Mesenchymal stem cell (in vitro differentiated cells and primary cell): ENCODE data around the gene MROH8.
A peak's percentile ranks its signal among the peaks of the same experiment; 100 is the strongest.

Experiments used
- DNase-seq: peaks from one replicate; pipeline ENCODE4 v3.0.0-alpha.2; 2013
- H2AFZ ChIP-seq: one replicate; pipeline ENCODE4 v1.6.1; 2013; ENCODE audit warnings: low read depth, mild to moderate bottlenecking, control low read depth, inconsistent platforms, low read length, moderate library complexity
- H2AK5ac ChIP-seq: 2 replicates; pipeline ENCODE4 v1.6.1; 2013; ENCODE audit warnings: low read length, moderate library complexity, mild to moderate bottlenecking, inconsistent platforms; ENCODE audit not compliant: severe bottlenecking
- H2BK120ac ChIP-seq: one replicate; pipeline ENCODE4 v1.6.1; 2013; ENCODE audit warnings: low read depth, mild to moderate bottlenecking, inconsistent platforms, low read length, moderate library complexity
- H2BK12ac ChIP-seq, 2 experiments: one replicate each; pipeline ENCODE4 v1.6.1; 2013; ENCODE audit warnings: inconsistent platforms in 2 of 2, low read length in 2 of 2, mild to moderate bottlenecking in 2 of 2, moderate library complexity in 2 of 2, control low read depth in 1 of 2
- H2BK15ac ChIP-seq: one replicate; pipeline ENCODE4 v1.6.1; 2013; ENCODE audit warnings: mild to moderate bottlenecking, low read depth, inconsistent platforms; ENCODE audit not compliant: poor library complexity, severe bottlenecking
- H2BK5ac ChIP-seq: 2 replicates; pipeline ENCODE4 v1.6.1; 2013; ENCODE audit warnings: low read depth, mild to moderate bottlenecking, low read length, control low read depth, inconsistent platforms; ENCODE audit not compliant: poor library complexity, severe bottlenecking
- H3K14ac ChIP-seq, 2 experiments: one replicate each; pipeline ENCODE4 v1.6.1; 2013; ENCODE audit warnings: inconsistent platforms in 2 of 2, low read length in 2 of 2, control low read depth in 1 of 2, mild to moderate bottlenecking in 1 of 2, moderate library complexity in 1 of 2
- H3K18ac ChIP-seq, 2 experiments: one replicate each; pipeline ENCODE4 v1.6.1; 2013; ENCODE audit warnings: inconsistent platforms in 2 of 2, low read length in 2 of 2, control low read depth in 1 of 2, low read depth in 1 of 2, mild to moderate bottlenecking in 1 of 2
- H3K23ac ChIP-seq, 2 experiments: one replicate each; pipeline ENCODE4 v1.6.1; 2013; ENCODE audit warnings: inconsistent platforms in 2 of 2, low read length in 2 of 2, mild to moderate bottlenecking in 2 of 2, moderate library complexity in 2 of 2, control low read depth in 1 of 2
- H3K27ac ChIP-seq: 2 replicates; pipeline ENCODE4 v1.5.1; 2013; ENCODE audit warnings: mild to moderate bottlenecking, moderate library complexity, low read length, control low read depth, inconsistent platforms; ENCODE audit not compliant: poor library complexity, severe bottlenecking
- H3K27me3 ChIP-seq, 2 experiments: 2 replicates each; pipeline versions ENCODE4 v1.6.1 to v1.7.0; 2013; ENCODE audit warnings: low read length in 2 of 2, mild to moderate bottlenecking in 2 of 2, moderate library complexity in 2 of 2, control low read depth in 1 of 2, inconsistent platforms in 1 of 2; ENCODE audit not compliant: control insufficient read depth in 1 of 2, insufficient read depth in 1 of 2
- H3K36me3 ChIP-seq, 2 experiments: 2 replicates each; pipeline versions ENCODE4 v1.6.1 to v1.7.0; 2013; ENCODE audit warnings: low read length in 2 of 2, control low read depth in 1 of 2, inconsistent platforms in 1 of 2, low read depth in 1 of 2, mild to moderate bottlenecking in 1 of 2; ENCODE audit not compliant: insufficient read depth in 2 of 2, control insufficient read depth in 1 of 2
- H3K4ac ChIP-seq, 2 experiments: one replicate each; pipeline ENCODE4 v1.6.1; 2013; ENCODE audit warnings: inconsistent platforms in 2 of 2, low read length in 2 of 2, mild to moderate bottlenecking in 2 of 2, moderate library complexity in 2 of 2, control low read depth in 1 of 2, low read depth in 1 of 2
- H3K4me1 ChIP-seq: 2 replicates; pipeline ENCODE4 v1.6.1; 2013; ENCODE audit warnings: low read depth, low read length, control low read depth; ENCODE audit not compliant: control insufficient read depth, insufficient read depth
- H3K4me2 ChIP-seq: 2 replicates; pipeline ENCODE4 v1.6.1; 2013; ENCODE audit warnings: low read length, mild to moderate bottlenecking, inconsistent platforms; ENCODE audit not compliant: poor library complexity, severe bottlenecking
- H3K4me3 ChIP-seq, 2 experiments: 2 replicates each; pipeline versions ENCODE4 v1.5.1 to v1.7.0; 2013; ENCODE audit warnings: low read length in 2 of 2, mild to moderate bottlenecking in 2 of 2, control low read depth in 1 of 2, low read depth in 1 of 2; ENCODE audit not compliant: insufficient read depth in 1 of 2
- H3K79me1 ChIP-seq: replicated peaks from 2 replicates; pipeline ENCODE4 v1.6.1; 2013; ENCODE audit warnings: mild to moderate bottlenecking, control low read depth, low read length, inconsistent platforms; ENCODE audit not compliant: poor library complexity, severe bottlenecking
- H3K9ac ChIP-seq: 2 replicates; pipeline ENCODE4 v1.7.0; 2013; ENCODE audit warnings: mild to moderate bottlenecking, low read length, moderate library complexity
- H3K9me3 ChIP-seq: 2 replicates; pipeline ENCODE4 v1.7.0; 2013; ENCODE audit warnings: mild to moderate bottlenecking, low read length; ENCODE audit not compliant: control insufficient read depth
- H4K8ac ChIP-seq: one replicate; pipeline ENCODE4 v1.6.1; 2013; ENCODE audit warnings: inconsistent platforms, mild to moderate bottlenecking, low read length, moderate library complexity
- H4K91ac ChIP-seq: one replicate; pipeline ENCODE4 v1.6.1; 2013; ENCODE audit warnings: mild to moderate bottlenecking, low read length, inconsistent platforms
- WGBS: methylation state at CpG from one replicate; pipeline ENCODE4 v1.1.7; 2013; ENCODE audit warnings: mixed read lengths; 5-methylcytosine and 5-hydroxymethylcytosine counted together

MROH8 gene

GRCh38 chr20:37200376-37200775 is 21.0 kb upstream of the MROH8 start:
- Histone ChIP-seq H4K91ac (no peak overlapping the region), H2AK5ac (no peak overlapping the region), H3K36me3 (peaks cover 27 to 68% of the 10 kb centered on the region in 2 experiments), H3K4me3 (no peak overlapping the region), H3K23ac (no peak overlapping the region), H3K27ac (no peak overlapping the region), H3K27me3 (no peaks in the 10 kb centered on the region), H3K79me1 (peaks cover 38% of the 10 kb centered on the region), H3K18ac (no peak overlapping the region), H2BK12ac (no peak overlapping the region), H4K8ac (no peak overlapping the region), H3K4ac (peak overlapping the region in 1 of 2 experiments; percentile 17), H2BK5ac (no peak overlapping the region), H3K9me3 (no peaks in the 10 kb centered on the region), H2AFZ (no peak overlapping the region), H2BK120ac (no peak overlapping the region), H3K4me2 (no peak overlapping the region), H3K14ac (no peak overlapping the region), H2BK15ac (no peak overlapping the region), H3K4me1 (no peaks in the 10 kb centered on the region), H3K9ac (no peak overlapping the region)
- WGBS, result 94% methylated on average over 4 of the region's 4 CpGs
- no peak for DNase-seq

DNA sequence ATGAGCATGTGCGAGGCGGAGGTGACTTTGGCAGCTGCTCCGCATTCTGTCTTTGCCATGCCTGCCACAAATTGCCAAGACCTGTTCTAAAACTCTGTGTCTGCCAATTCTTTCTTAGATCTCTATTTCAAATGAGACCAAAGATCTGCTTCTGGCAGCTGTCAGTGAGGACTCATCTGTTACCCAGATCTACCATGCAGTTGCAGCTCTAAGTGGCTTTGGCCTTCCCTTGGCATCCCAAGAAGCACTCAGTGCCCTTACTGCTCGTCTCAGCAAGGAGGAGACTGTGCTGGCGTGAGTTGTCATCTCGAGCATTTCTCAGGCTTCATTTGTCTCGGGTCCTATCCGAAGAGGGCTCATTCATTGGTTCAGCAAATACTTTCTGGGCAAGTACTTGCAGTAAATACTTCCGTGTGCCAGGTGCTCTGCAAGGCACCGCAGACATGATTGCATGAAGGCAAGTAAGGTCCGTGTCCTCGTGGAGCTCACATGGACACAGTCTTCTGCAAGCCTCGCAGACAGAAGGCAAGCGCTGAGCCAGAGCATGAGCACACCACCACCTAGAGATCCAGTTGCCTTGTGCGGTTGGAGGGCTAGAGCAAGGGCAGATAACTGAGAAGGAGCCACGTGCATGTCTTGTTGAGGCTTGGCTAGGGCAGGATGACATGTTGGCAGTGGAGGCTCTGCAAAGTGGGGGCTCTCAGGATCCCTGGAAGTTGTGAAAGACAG is 19.7 kb upstream of the MROH8 start:
- H3K18ac ChIP-seq, result no peak overlapping the region
- H3K36me3 ChIP-seq, result peaks cover 20 to 56% of the 10 kb centered on the region in 2 experiments
- H3K23ac ChIP-seq, result no peak overlapping the region
- no peak overlapping the region for H2BK15ac ChIP-seq
- WGBS, result 91% methylated on average over 16 of the region's 16 CpGs
- peaks cover 2% of the 10 kb centered on the region for H3K4me1 ChIP-seq
- H3K9ac ChIP-seq, result no peak overlapping the region
- no peaks in the 10 kb centered on the region for H3K9me3 ChIP-seq
- H4K8ac ChIP-seq, result no peak overlapping the region
- H3K4me3 ChIP-seq, result peak overlapping the region in 1 of 2 experiments; percentile 19
- no peak overlapping the region for H4K91ac ChIP-seq
- no peak for DNase-seq
- no peak overlapping the region for H3K14ac ChIP-seq
- H2BK120ac ChIP-seq, result no peak overlapping the region
- H3K27ac ChIP-seq, result no peak overlapping the region
- no peak overlapping the region for H2AK5ac ChIP-seq
- no peak overlapping the region for H3K4me2 ChIP-seq
- peaks cover 33% of the 10 kb centered on the region for H3K79me1 ChIP-seq
- H3K27me3 ChIP-seq, result no peaks in the 10 kb centered on the region
- no peak overlapping the region for H3K4ac ChIP-seq
- no peak overlapping the region for H2BK5ac ChIP-seq
- no peak overlapping the region for H2AFZ ChIP-seq
- H2BK12ac ChIP-seq, result no peak overlapping the region

DNA sequence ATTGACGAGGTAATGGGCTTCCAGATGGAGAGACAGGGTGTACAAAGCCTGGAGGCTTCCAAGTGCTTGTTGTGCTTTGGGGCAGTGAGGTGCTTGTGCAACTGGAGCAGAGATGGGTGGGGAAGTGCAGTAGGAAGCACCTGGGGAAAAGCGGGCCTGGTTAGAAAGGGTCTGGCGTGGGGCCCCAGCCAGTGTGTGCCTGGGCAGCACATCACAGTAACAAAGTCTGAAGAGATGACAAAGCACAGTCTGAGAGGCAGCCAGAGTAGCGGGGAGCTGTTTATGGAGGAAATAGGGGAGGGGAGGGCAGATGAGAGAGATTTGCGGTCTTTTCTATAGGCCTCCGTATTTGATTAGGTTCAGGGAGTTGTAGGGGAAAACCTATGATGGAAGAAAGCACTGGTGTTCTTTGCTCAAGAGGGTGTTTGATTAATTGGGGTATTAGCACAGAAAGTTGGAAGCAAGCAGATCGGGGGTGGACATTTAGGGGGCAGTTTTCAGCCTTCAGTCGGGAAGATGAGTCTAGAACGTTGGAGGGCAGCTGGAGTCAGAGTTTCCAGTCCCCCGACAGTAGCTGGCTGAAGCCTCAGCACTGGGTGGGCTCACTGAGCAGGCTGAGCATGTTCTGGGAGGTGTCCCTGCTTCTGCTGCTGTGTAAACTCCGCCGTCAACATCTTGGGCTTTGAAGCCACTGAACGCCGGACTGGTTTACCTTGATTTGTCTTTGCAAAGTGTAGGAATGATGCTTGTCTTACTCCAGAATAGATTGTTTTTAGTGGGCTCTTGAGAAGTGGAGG is 15.5 kb upstream of the MROH8 start:
- H3K9ac ChIP-seq, result no peak overlapping the region
- H4K91ac ChIP-seq, result no peak overlapping the region
- peaks cover 30% of the 10 kb centered on the region for H3K79me1 ChIP-seq
- H2AFZ ChIP-seq, result no peak overlapping the region
- no peaks in the 10 kb centered on the region for H3K27me3 ChIP-seq
- no peaks in the 10 kb centered on the region for H3K9me3 ChIP-seq
- H3K4me2 ChIP-seq, result no peak overlapping the region
- H3K4me3 ChIP-seq, result no peak overlapping the region
- no peak overlapping the region for H2BK5ac ChIP-seq
- no peak overlapping the region for H2BK120ac ChIP-seq
- no peak overlapping the region for H2BK15ac ChIP-seq
- no peak overlapping the region for H3K14ac ChIP-seq
- no peak overlapping the region for H3K18ac ChIP-seq
- WGBS, result 63% methylated on average over 14 of the region's 14 CpGs
- H4K8ac ChIP-seq, result no peak overlapping the region
- no peak overlapping the region for H2AK5ac ChIP-seq
- no peak overlapping the region for H3K4ac ChIP-seq
- no peak for DNase-seq
- H3K4me1 ChIP-seq, result peaks cover 3% of the 10 kb centered on the region
- peaks cover 33 to 50% of the 10 kb centered on the region in 2 experiments for H3K36me3 ChIP-seq
- H2BK12ac ChIP-seq, result no peak overlapping the region
- no peak overlapping the region for H3K27ac ChIP-seq
- H3K23ac ChIP-seq, result peak overlapping the region in 1 of 2 experiments; percentile 66

GRCh38 chr20:37193821-37194220 is 14.5 kb upstream of the MROH8 start:
- H2AK5ac ChIP-seq, result no peak overlapping the region
- no peak overlapping the region for H3K23ac ChIP-seq
- H3K4me2 ChIP-seq, result no peak overlapping the region
- H2BK15ac ChIP-seq, result no peak overlapping the region
- 96% methylated on average over 8 of the region's 8 CpGs for WGBS
- no peak overlapping the region for H4K91ac ChIP-seq
- peaks cover 3% of the 10 kb centered on the region for H3K4me1 ChIP-seq
- H4K8ac ChIP-seq, result no peak overlapping the region
- no peak overlapping the region for H3K4ac ChIP-seq
- H3K79me1 ChIP-seq, result peaks cover 22% of the 10 kb centered on the region
- H3K9ac ChIP-seq, result peak overlapping the region; percentile 8
- no peak overlapping the region for H3K18ac ChIP-seq
- no peaks in the 10 kb centered on the region for H3K9me3 ChIP-seq
- H3K14ac ChIP-seq, result no peak overlapping the region
- H3K36me3 ChIP-seq, result peaks cover 25 to 49% of the 10 kb centered on the region in 2 experiments
- no peak overlapping the region for H3K27ac ChIP-seq
- H3K27me3 ChIP-seq, result no peaks in the 10 kb centered on the region
- no peak overlapping the region for H3K4me3 ChIP-seq
- H2BK5ac ChIP-seq, result no peak overlapping the region
- no peak overlapping the region for H2AFZ ChIP-seq
- no peak overlapping the region for H2BK120ac ChIP-seq
- H2BK12ac ChIP-seq, result no peak overlapping the region
- DNase-seq, result no peak
